Esophagus muscularis mucosa (tissue), 4 donors: Measurements from ENCODE around the gene YDJC.

Experiments
- EP300 ChIP-seq: sonication (generic); formaldehyde crosslinking; IDR thresholded peaks from one replicate; pipeline ENCODE4 v1.6.1; 2017; ENCODE audit warnings: antibody characterized with exemption
- POLR2A ChIP-seq: fragments of 450-650 bp; IDR thresholded peaks from one replicate; pipeline ENCODE4 v1.6.1; 2017; ENCODE audit warnings: antibody characterized with exemption, moderate library complexity, mild to moderate bottlenecking, low read depth
- TF ChIP-seq, protein P1 (sequence below), 3 experiments: fragments of 200-600 bp in 2 of 3; fragments of 450-650 bp in 1 of 3; sonication (generic) in 2 of 3; IDR thresholded peaks; one replicate each; pipeline ENCODE4 v1.5.1; 2017 to 2019; ENCODE audit warnings: antibody characterized with exemption in 3 of 3, mild to moderate bottlenecking in 2 of 3, moderate library complexity in 1 of 3

GRCh38 chr22:21605887-21606564, 23.8 kb downstream of the YDJC start:
- TF ChIP-seq, protein P1, sequence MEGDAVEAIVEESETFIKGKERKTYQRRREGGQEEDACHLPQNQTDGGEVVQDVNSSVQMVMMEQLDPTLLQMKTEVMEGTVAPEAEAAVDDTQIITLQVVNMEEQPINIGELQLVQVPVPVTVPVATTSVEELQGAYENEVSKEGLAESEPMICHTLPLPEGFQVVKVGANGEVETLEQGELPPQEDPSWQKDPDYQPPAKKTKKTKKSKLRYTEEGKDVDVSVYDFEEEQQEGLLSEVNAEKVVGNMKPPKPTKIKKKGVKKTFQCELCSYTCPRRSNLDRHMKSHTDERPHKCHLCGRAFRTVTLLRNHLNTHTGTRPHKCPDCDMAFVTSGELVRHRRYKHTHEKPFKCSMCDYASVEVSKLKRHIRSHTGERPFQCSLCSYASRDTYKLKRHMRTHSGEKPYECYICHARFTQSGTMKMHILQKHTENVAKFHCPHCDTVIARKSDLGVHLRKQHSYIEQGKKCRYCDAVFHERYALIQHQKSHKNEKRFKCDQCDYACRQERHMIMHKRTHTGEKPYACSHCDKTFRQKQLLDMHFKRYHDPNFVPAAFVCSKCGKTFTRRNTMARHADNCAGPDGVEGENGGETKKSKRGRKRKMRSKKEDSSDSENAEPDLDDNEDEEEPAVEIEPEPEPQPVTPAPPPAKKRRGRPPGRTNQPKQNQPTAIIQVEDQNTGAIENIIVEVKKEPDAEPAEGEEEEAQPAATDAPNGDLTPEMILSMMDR (IDR thresholded peaks at IDR 0.05) = no peak
- TF ChIP-seq EP300 (no peak), POLR2A (no peak)
